Osteoblast (primary cell): ENCODE measurements around the gene FCAMR. TPM values are rescaled to one million over a fixed set of nuclear protein-coding genes. Genes with fewer than 3 reads are reported as not detected.

Experiments
- DNase-seq: peaks from one replicate; pipeline ENCODE4 v3.0.0; 2011; ENCODE audit warnings: low spot score, mixed read lengths; ENCODE audit not compliant: insufficient read length; ENCODE audit errors: missing footprints
- H2AFZ ChIP-seq: 2 replicates; pipeline ENCODE4 v1.6.0; 2011; ENCODE audit warnings: mild to moderate bottlenecking, low read length
- H3K27ac ChIP-seq: 2 replicates; pipeline ENCODE4 v1.5.1; 2011; ENCODE audit warnings: mild to moderate bottlenecking, low read depth, low read length, moderate library complexity
- H3K27me3 ChIP-seq: 2 replicates; pipeline ENCODE4 v1.6.0; 2012; ENCODE audit warnings: mild to moderate bottlenecking, control low read depth, inconsistent platforms, low read length, moderate library complexity; ENCODE audit not compliant: insufficient read depth
- H3K36me3 ChIP-seq: 2 replicates; pipeline ENCODE4 v1.5.1; 2011; ENCODE audit warnings: mild to moderate bottlenecking, low read length, control low read depth, moderate library complexity; ENCODE audit not compliant: insufficient read depth
- H3K4me1 ChIP-seq: 2 replicates; pipeline ENCODE4 v1.5.1; 2011; ENCODE audit warnings: mild to moderate bottlenecking, low read length, control low read depth, moderate library complexity; ENCODE audit not compliant: insufficient read depth
- H3K4me2 ChIP-seq: 2 replicates; pipeline ENCODE4 v1.6.0; 2011; ENCODE audit warnings: mild to moderate bottlenecking, low read length; ENCODE audit not compliant: insufficient read depth
- H3K4me3 ChIP-seq: fragments of 200-600 bp; sonication (generic); 3 replicates; pipeline ENCODE4 v1.5.1; 2012; ENCODE audit warnings: mild to moderate bottlenecking, low read length, inconsistent platforms; ENCODE audit not compliant: insufficient read depth
- H3K79me2 ChIP-seq: 2 replicates; pipeline ENCODE4 v1.6.0; 2012; ENCODE audit warnings: mild to moderate bottlenecking, low read length, control low read depth, inconsistent platforms; ENCODE audit not compliant: insufficient read depth
- H3K9me3 ChIP-seq: 2 replicates; pipeline ENCODE4 v1.5.1; 2011; ENCODE audit warnings: low read depth, low read length, control low read depth
- H4K20me1 ChIP-seq: 2 replicates; pipeline ENCODE4 v1.6.0; 2012; ENCODE audit warnings: mild to moderate bottlenecking, low read length, control low read depth; ENCODE audit not compliant: insufficient read depth
- CTCF ChIP-seq: IDR thresholded peaks from 2 replicates; pipeline ENCODE4 v1.5.1; 2011; ENCODE audit warnings: mild to moderate bottlenecking, low read depth, low read length, moderate library complexity; ENCODE audit errors: extremely low read depth
- total RNA-seq: library from RNA; depleted of rRNA; stranded (reverse); fragments of >200 nt; gene quantifications from 2 replicates; pipeline ENCODE4 v1.2.3, GENCODE V29; 2012

FCAMR gene
- total RNA-seq, 1 donor: not detected

DNA sequence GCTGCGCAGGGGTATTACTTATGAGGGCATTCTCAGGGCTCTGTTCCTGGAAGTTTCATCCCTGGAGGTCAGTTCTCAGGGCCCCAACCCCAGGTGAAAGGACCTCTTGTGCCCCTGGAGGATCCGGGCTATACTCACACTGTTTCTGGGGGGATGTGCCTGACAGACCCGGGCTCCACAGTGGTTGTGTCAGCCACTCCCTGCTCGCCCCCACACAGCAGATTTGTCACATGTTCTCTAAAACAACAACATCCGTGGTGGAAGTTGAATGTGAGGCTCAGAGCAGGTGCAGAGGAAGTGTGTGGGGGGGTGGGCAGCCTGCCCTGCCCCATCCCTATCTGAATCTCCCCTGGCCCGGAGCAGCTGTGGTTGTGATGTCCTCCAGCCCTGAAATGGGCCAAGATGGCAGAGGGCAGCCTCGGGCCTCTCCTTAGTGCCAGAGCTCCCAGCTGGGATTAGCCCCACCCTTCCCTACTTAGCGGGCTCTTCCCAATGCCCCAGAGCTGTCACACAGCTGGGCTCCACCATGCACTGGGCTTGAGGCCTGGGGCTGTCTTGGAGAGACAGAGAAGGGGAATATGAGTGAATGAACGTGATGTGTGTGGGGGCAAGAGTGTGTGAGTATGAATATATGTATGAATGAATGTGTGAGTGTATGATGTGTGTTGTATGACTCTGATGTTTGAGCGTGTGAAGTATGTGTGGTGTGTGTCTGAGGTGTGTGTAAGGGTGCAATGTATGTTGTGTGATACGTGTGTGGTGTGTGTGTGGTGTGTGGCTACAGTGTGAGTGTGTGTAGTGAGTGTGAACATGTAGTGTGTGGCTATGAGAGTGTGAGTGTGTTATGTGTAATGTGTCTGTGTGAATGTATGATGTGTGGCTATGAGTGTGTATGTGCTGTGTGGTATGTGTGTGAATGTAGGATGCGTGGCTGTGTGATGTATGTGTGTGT lies 47.0 kb downstream of the FCAMR start:
- H3K9me3 ChIP-seq: no peaks in the 10 kb centered on the region
- H3K36me3 ChIP-seq: no peaks in the 10 kb centered on the region
- H3K4me3 ChIP-seq: no peak overlapping the region
- DNase-seq: no peak
- H3K79me2 ChIP-seq: no peaks in the 10 kb centered on the region
- no peaks in the 10 kb centered on the region for H3K4me1 ChIP-seq
- H4K20me1 ChIP-seq: no peaks in the 10 kb centered on the region
- H2AFZ ChIP-seq: no peak overlapping the region
- H3K4me2 ChIP-seq: no peak overlapping the region
- H3K27ac ChIP-seq: no peak overlapping the region
- no peak for TF ChIP-seq CTCF
- no peaks in the 10 kb centered on the region for H3K27me3 ChIP-seq

- no peaks in the 10 kb centered on the region for H4K20me1 ChIP-seq
- no peak overlapping the region for H2AFZ ChIP-seq
- H3K27me3 ChIP-seq: peaks cover 4% of the 10 kb centered on the region
- H3K36me3 ChIP-seq: no peaks in the 10 kb centered on the region
- no peak for DNase-seq
- H3K4me2 ChIP-seq: no peak overlapping the region
- no peak for TF ChIP-seq CTCF
- H3K79me2 ChIP-seq: no peaks in the 10 kb centered on the region
- H3K9me3 ChIP-seq: no peaks in the 10 kb centered on the region
- H3K27ac ChIP-seq: no peak overlapping the region
- no peaks in the 10 kb centered on the region for H3K4me1 ChIP-seq
- H3K4me3 ChIP-seq: no peak overlapping the region
Measured at GRCh38 chr1:206922524-206922923, 47.7 kb downstream of the FCAMR start.

DNA sequence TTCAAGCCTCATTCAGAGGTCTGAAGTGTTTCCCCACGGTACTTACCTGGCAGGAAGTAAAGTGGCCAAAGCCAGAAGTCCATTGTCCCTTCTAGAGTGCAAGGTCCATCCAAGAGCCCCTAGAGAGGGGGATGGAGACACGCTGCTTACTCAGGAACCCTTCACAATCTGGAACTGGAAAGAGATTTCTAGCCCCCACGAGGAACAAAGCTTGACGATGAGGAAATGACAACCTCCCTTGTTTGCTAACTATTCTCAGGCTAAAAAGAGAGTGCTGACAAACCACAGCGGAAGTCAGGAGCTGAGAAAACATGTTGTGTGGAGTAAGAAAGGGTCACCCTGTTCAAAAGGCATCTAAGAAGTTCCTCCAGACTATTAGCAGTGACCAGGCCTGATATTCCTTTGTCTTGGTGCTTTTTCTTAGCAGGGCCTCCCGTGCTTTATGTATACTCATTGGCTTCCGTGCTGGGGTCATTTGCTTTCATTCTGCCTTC lies 48.4 kb downstream of the FCAMR start, which contains the start of gene FCMR:
FCMR (minus strand) TSS at position 170 of the 494 bp plus-strand sequence; CDS start at position 83, 87 bp downstream.
- Histone ChIP-seq H2AFZ (no peak within 1 kb of the TSS), H3K27ac (no peak within 1 kb of the TSS), H3K27me3 (peaks cover 5% of the 10 kb centered on the region), H3K36me3 (no peaks in the 10 kb centered on the region), H3K4me2 (no peak within 1 kb of the TSS), H4K20me1 (no peaks in the 10 kb centered on the region), H3K4me1 (no peaks in the 10 kb centered on the region), H3K79me2 (no peaks in the 10 kb centered on the region), H3K9me3 (no peaks in the 10 kb centered on the region), H3K4me3 (no peak within 1 kb of the TSS)
- no peak for DNase-seq
- TF ChIP-seq CTCF: no peak

GRCh38 chr1:206918076-206918475 lies 52.2 kb downstream of the FCAMR start:
- no peaks in the 10 kb centered on the region for H3K9me3 ChIP-seq
- peaks cover 31% of the 10 kb centered on the region for H3K27me3 ChIP-seq
- no peak for TF ChIP-seq CTCF
- no peaks in the 10 kb centered on the region for H3K4me1 ChIP-seq
- no peak overlapping the region for H2AFZ ChIP-seq
- H3K4me2 ChIP-seq: no peak overlapping the region
- H3K79me2 ChIP-seq: no peaks in the 10 kb centered on the region
- no peak overlapping the region for H3K27ac ChIP-seq
- H4K20me1 ChIP-seq: no peaks in the 10 kb centered on the region
- DNase-seq: no peak
- H3K4me3 ChIP-seq: no peak overlapping the region
- no peaks in the 10 kb centered on the region for H3K36me3 ChIP-seq
